ENCODE data around the gene OGFOD3. TPM values are rescaled to one million over a fixed set of nuclear protein-coding genes. Genes with fewer than 3 reads are reported as not detected.

The OGFOD3 gene
- total and polyA plus RNA-seq, 7 donors = 6.0 to 28.2 (median 19.3) TPM

- peaks cover 0 to 21% (median 17%) of the 10 kb centered on the region in 4 donors for H3K4me1 ChIP-seq
- 25 to 67% methylated on average over 3 of the region's 3 CpGs for WGBS, 2 donors
- H3K27me3 ChIP-seq = peaks cover 26 to 50% (median 39%) of the 10 kb centered on the region in 3 donors
- H3K4me3 ChIP-seq = no peak overlapping the region
- peaks cover 0 to 14% (median under 1%) of the 10 kb centered on the region in 4 donors for H3K36me3 ChIP-seq
- H3K9me3 ChIP-seq = no peaks in the 10 kb centered on the region
- TF ChIP-seq CTCF (IDR thresholded peaks at IDR 0.05) (no peak), POLR2AphosphoS5 (IDR thresholded peaks at IDR 0.05) (no peak), POLR2A (IDR thresholded peaks at IDR 0.05) (no peak)
- intact Hi-C loops (cut with DNase I) = no loop called here
- DNase-seq = no peak
- no peak overlapping the region for H3K27ac ChIP-seq
Observed at GRCh38 chr17:82387705-82388106, 30.7 kb downstream of the OGFOD3 start.

- 14 to 39% methylated on average over 38 of the region's 38 CpGs for WGBS, 2 donors
- intact Hi-C loops (cut with DNase I) = no loop called here
Observed at GRCh38 chr17:82386881-82387704, 31.3 kb downstream of the OGFOD3 start.

GRCh38 chr17:82386255-82386831 is 32.0 kb downstream of the OGFOD3 start:
- H3K27ac ChIP-seq = no peak overlapping the region
- H3K27me3 ChIP-seq = peaks cover 26 to 63% (median 44%) of the 10 kb centered on the region in 3 donors

More at GRCh38 chr17:82386881-82387704, 31.3 kb downstream of the OGFOD3 start:
- H3K9me3 ChIP-seq = no peaks in the 10 kb centered on the region
- TF ChIP-seq EP300 (IDR thresholded peaks at IDR 0.05) (no peak), POLR2A (IDR thresholded peaks at IDR 0.05) (no peak), CTCF (IDR thresholded peaks at IDR 0.05) (no peak), POLR2AphosphoS5 (IDR thresholded peaks at IDR 0.05) (no peak)
- peaks cover 0 to 7% (median 0%) of the 10 kb centered on the region in 4 donors for H3K36me3 ChIP-seq
- H3K4me3 ChIP-seq = no peak overlapping the region
- H3K4me1 ChIP-seq = peaks cover 0 to 21% (median 17%) of the 10 kb centered on the region in 4 donors
- peaks cover 26 to 56% (median 44%) of the 10 kb centered on the region in 3 donors for H3K27me3 ChIP-seq
- no peak for DNase-seq
- no peak overlapping the region for H3K27ac ChIP-seq

GRCh38 chr17:82385559-82386254 is 32.7 kb downstream of the OGFOD3 start:
- peak overlapping the region in 1 of 4 donors; percentile 11 for H3K27ac ChIP-seq
- 41% methylated on average over 26 of the region's 26 CpGs for WGBS, 2 donors
- DNase-seq = no peak
- H3K27me3 ChIP-seq = peaks cover 26 to 63% (median 44%) of the 10 kb centered on the region in 3 donors
- no peak overlapping the region for H3K4me3 ChIP-seq
- H3K4me1 ChIP-seq = peaks cover 0 to 21% (median 17%) of the 10 kb centered on the region in 4 donors
- H3K36me3 ChIP-seq = no peaks in the 10 kb centered on the region
- intact Hi-C loops (cut with DNase I) = no loop called here
- no peak for TF ChIP-seq CTCF (IDR thresholded peaks at IDR 0.05)
- no peak for TF ChIP-seq POLR2AphosphoS5 (IDR thresholded peaks at IDR 0.05)
- no peak for TF ChIP-seq POLR2A (IDR thresholded peaks at IDR 0.05)
- TF ChIP-seq EP300 (IDR thresholded peaks at IDR 0.05) = no peak
- H3K9me3 ChIP-seq = no peaks in the 10 kb centered on the region

More at GRCh38 chr17:82386255-82386831, 32.0 kb downstream of the OGFOD3 start:
- intact Hi-C loops (cut with DNase I) = no loop called here
- no peak overlapping the region for H3K4me3 ChIP-seq
- WGBS, 2 donors = 23 to 47% methylated on average over 17 of the region's 17 CpGs
- no peaks in the 10 kb centered on the region for H3K9me3 ChIP-seq
- H3K36me3 ChIP-seq = no peaks in the 10 kb centered on the region
- TF ChIP-seq CTCF (IDR thresholded peaks at IDR 0.05) (no peak), EP300 (IDR thresholded peaks at IDR 0.05) (no peak), POLR2A (IDR thresholded peaks at IDR 0.05) (no peak), POLR2AphosphoS5 (IDR thresholded peaks at IDR 0.05) (no peak)
- no peak for DNase-seq
- H3K4me1 ChIP-seq = peaks cover 0 to 21% (median 17%) of the 10 kb centered on the region in 4 donors
